HCT116 (cell line): ENCODE results near the gene SLC25A36. TPM values are rescaled to one million over a fixed set of nuclear protein-coding genes. Genes with fewer than 3 reads are reported as not detected.

Experiments
- ATAC-seq: fragments of 200-7000 bp; cut with Tn5 transposase; 2 replicates; pipeline ENCODE4 v1.9.1; 2020; ENCODE audit warnings: mild to moderate bottlenecking, moderate library complexity
- BruUV-seq: library from RNA; stranded (reverse); fragments of 400-500 nt; replicated peaks from 2 replicates; lab custom pipeline; 2021; lab: Mats Ljungman, UMichigan
- CTCF ChIA-PET: fragments of 300-600 bp; sonication (Branson Sonifier 250); formaldehyde crosslinking; loops from one replicate; lab custom pipeline; 2021; ENCODE audit warnings: antibody characterized with exemption; lab: Charles Lee
- POLR2A ChIA-PET: fragments of 300-600, 350-600 bp; sonication (Branson Sonifier 250); formaldehyde crosslinking; loops from one replicate; lab custom pipeline; 2021; ENCODE audit warnings: antibody characterized with exemption; lab: Charles Lee
- RAD21 ChIA-PET, 2 experiments: fragments of 300-600 bp; sonication (Branson Sonifier 250); formaldehyde crosslinking; loops; one replicate each; lab custom pipeline; 2023; ENCODE audit warnings: low total read pairs in 2 of 2; ENCODE audit not compliant: uncharacterized antibody in 2 of 2, unreplicated experiment in 2 of 2, low non-redundant PET in 1 of 2; lab: Charles Lee
- DNase-seq: peaks from one replicate; pipeline ENCODE4 v3.0.0-alpha.2; 2010; ENCODE audit warnings: low read depth, low spot score
- H2AFZ ChIP-seq: fragments of 200-600 bp; shearing (Covaris generic), sonication (generic); 2 replicates; pipeline ENCODE4 v1.6.1; 2017; ENCODE audit warnings: low read depth, mixed run types, mixed read lengths, antibody characterized with exemption, low read length; ENCODE audit not compliant: poor library complexity, severe bottlenecking
- H3K27ac ChIP-seq: 2 replicates; pipeline ENCODE4 v1.5.1; 2012; ENCODE audit warnings: low read depth, low read length
- H3K27me3 ChIP-seq: fragments of 200-600 bp; sonication (generic); 2 replicates; pipeline ENCODE4 v1.6.1; 2016; ENCODE audit warnings: mixed run types, low read length, mixed read lengths; ENCODE audit not compliant: insufficient read depth
- H3K36me3 ChIP-seq, 2 experiments: fragments of 200-500 bp in 1 of 2; fragments of 200-600 bp in 1 of 2; sonication (Bioruptor generic) in 1 of 2; sonication (generic) in 1 of 2; 2 replicates each; pipeline versions ENCODE4 v1.5.1 to v1.6.1; 2014 to 2016; ENCODE audit warnings: low read length in 2 of 2, inconsistent platforms in 1 of 2, mixed read lengths in 1 of 2, mixed run types in 1 of 2; ENCODE audit not compliant: insufficient read depth in 2 of 2, control insufficient read depth in 1 of 2
- H3K4me1 ChIP-seq, 2 experiments: fragments of 200-600 bp in 1 of 2; sonication (generic) in 1 of 2; 2 replicates each; pipeline versions ENCODE4 v1.5.1 to v1.6.1; 2012 to 2017; ENCODE audit warnings: low read length in 2 of 2, inconsistent platforms in 1 of 2, mild to moderate bottlenecking in 1 of 2, mixed read lengths in 1 of 2, mixed run types in 1 of 2, moderate library complexity in 1 of 2; ENCODE audit not compliant: insufficient read depth in 2 of 2, control insufficient read depth in 1 of 2
- H3K4me2 ChIP-seq: fragments of 200-600 bp; sonication (generic); 2 replicates; pipeline ENCODE4 v1.6.1; 2017; ENCODE audit warnings: mixed run types, low read length, mixed read lengths
- H3K4me3 ChIP-seq, 2 experiments: fragments of 200-600 bp in 1 of 2; sonication (generic) in 1 of 2; replicated peaks in 1 of 2; 2 replicates each; pipeline ENCODE4 v1.5.1; 2011 to 2016; ENCODE audit warnings: low read length in 2 of 2, control low read depth in 1 of 2, low read depth in 1 of 2, mild to moderate bottlenecking in 1 of 2, mixed read lengths in 1 of 2, mixed run types in 1 of 2
- H3K79me2 ChIP-seq: fragments of 200-600 bp; sonication (generic); 2 replicates; pipeline ENCODE4 v1.6.1; 2017; ENCODE audit warnings: mild to moderate bottlenecking, mixed run types, low read length, moderate library complexity, mixed read lengths; ENCODE audit not compliant: insufficient read depth
- H3K9ac ChIP-seq: fragments of 200-600 bp; sonication (generic); 2 replicates; pipeline ENCODE4 v1.6.1; 2016; ENCODE audit warnings: low read length, mixed read lengths
- H3K9me2 ChIP-seq: fragments of 200-600 bp; sonication (generic), shearing (Covaris generic); 2 replicates; pipeline ENCODE4 v1.6.1; 2017; ENCODE audit warnings: mixed run types, mild to moderate bottlenecking, moderate library complexity; ENCODE audit not compliant: insufficient read depth
- H3K9me3 ChIP-seq, 2 experiments: fragments of 200-500 bp in 1 of 2; fragments of 200-600 bp in 1 of 2; sonication (Bioruptor generic) in 1 of 2; sonication (generic) in 1 of 2; 2 replicates each; pipeline ENCODE4 v1.6.1; 2014 to 2017; ENCODE audit warnings: low read length in 2 of 2, mixed read lengths in 2 of 2, inconsistent platforms in 1 of 2, low read depth in 1 of 2, mild to moderate bottlenecking in 1 of 2, mixed run types in 1 of 2, moderate library complexity in 1 of 2; ENCODE audit not compliant: control insufficient read depth in 1 of 2, insufficient read depth in 1 of 2
- H4K20me1 ChIP-seq: fragments of 200-600 bp; sonication (generic), shearing (Covaris generic); 2 replicates; pipeline ENCODE4 v1.6.1; 2017; ENCODE audit warnings: mixed run types, mild to moderate bottlenecking, moderate library complexity; ENCODE audit not compliant: insufficient read depth
- CBX3 ChIP-seq: IDR thresholded peaks from 2 replicates; pipeline ENCODE4 v1.6.1; 2012; ENCODE audit warnings: low read depth
- CEBPB ChIP-seq: IDR thresholded peaks from 2 replicates; pipeline ENCODE4 v1.6.1; 2012; ENCODE audit warnings: low read depth
- EGR1 ChIP-seq: IDR thresholded peaks from 2 replicates; pipeline ENCODE4 v1.6.1; 2012; ENCODE audit warnings: low read depth
- ELF1 ChIP-seq: IDR thresholded peaks from 2 replicates; pipeline ENCODE4 v1.6.1; 2012; ENCODE audit warnings: low read depth, borderline replicate concordance
- EZH2 ChIP-seq: fragments of 200-600 bp; sonication (generic); IDR thresholded peaks from 2 replicates; pipeline ENCODE4 v1.6.1; 2017; ENCODE audit warnings: antibody characterized with exemption, mixed run types
- EZH2phosphoT487 ChIP-seq: fragments of 200-600 bp; IDR thresholded peaks from 2 replicates; pipeline ENCODE4 v1.6.1; 2018; ENCODE audit warnings: antibody characterized with exemption, borderline replicate concordance
- FOSL1 ChIP-seq: IDR thresholded peaks from 2 replicates; pipeline ENCODE4 v1.6.1; 2012; ENCODE audit warnings: low read depth
- JUND ChIP-seq: IDR thresholded peaks from 2 replicates; pipeline ENCODE4 v1.6.1; 2012
- MAX ChIP-seq: IDR thresholded peaks from 2 replicates; pipeline ENCODE4 v1.6.1; 2012
- POLR2A ChIP-seq: IDR thresholded peaks from 2 replicates; pipeline ENCODE4 v1.7.0; 2011; ENCODE audit warnings: borderline replicate concordance; ENCODE audit not compliant: insufficient read depth, insufficient read length; ENCODE audit errors: extremely low read depth
- POLR2AphosphoS5 ChIP-seq: IDR thresholded peaks from 2 replicates; pipeline ENCODE4 v1.6.1; 2011; ENCODE audit warnings: mild to moderate bottlenecking, low read depth, low read length, moderate library complexity
- SIN3A ChIP-seq: IDR thresholded peaks from 2 replicates; pipeline ENCODE4 v1.6.1; 2012; ENCODE audit warnings: low read depth
- SRF ChIP-seq: IDR thresholded peaks from 2 replicates; pipeline ENCODE4 v1.6.1; 2012; ENCODE audit warnings: low read depth
- TCF7L2 ChIP-seq: IDR thresholded peaks from 2 replicates; pipeline ENCODE4 v1.7.0; 2011; ENCODE audit warnings: borderline replicate concordance, inconsistent platforms; ENCODE audit not compliant: insufficient read depth, insufficient read length; ENCODE audit errors: extremely low read depth
- YY1 ChIP-seq: IDR thresholded peaks from 2 replicates; pipeline ENCODE4 v1.6.1; 2011; ENCODE audit warnings: low read length, low read depth, moderate library complexity, mild to moderate bottlenecking; ENCODE audit not compliant: insufficient replicate concordance; ENCODE audit errors: extremely low read depth
- ZBTB33 ChIP-seq: IDR thresholded peaks from 2 replicates; pipeline ENCODE4 v1.6.1; 2011; ENCODE audit warnings: mild to moderate bottlenecking, low read length, moderate library complexity; ENCODE audit not compliant: insufficient replicate concordance; ENCODE audit errors: extremely low read depth
- ZFX ChIP-seq: fragments of 450-650 bp; IDR thresholded peaks from 2 replicates; pipeline ENCODE4 v1.6.1; 2017
- ZNF274 ChIP-seq: fragments of 200-500 bp; sonication (Bioruptor generic); IDR thresholded peaks from 2 replicates; pipeline ENCODE4 v1.6.1; 2014; ENCODE audit warnings: mild to moderate bottlenecking, low read depth, low read length, inconsistent platforms
- intact Hi-C: fragments of 100-400 bp; cut with micrococcal nuclease; formaldehyde crosslinking; loops from 2 replicates; pipeline ENCODE4 v1.10.0; 2022
- total RNA-seq: library from RNA; stranded (reverse); gene quantifications from one replicate; pipeline ENCODE4 v1.2.1, GENCODE V29; 2021; ENCODE audit not compliant: unreplicated experiment

Gene SLC25A36
- total RNA-seq, 1 experiment from 2014 or later = 81.2 TPM

GRCh38 chr3:140899363-140899762 lies 42.3 kb upstream of the SLC25A36 start:
- Histone ChIP-seq H3K9ac (no peak overlapping the region), H3K4me2 (no peak overlapping the region), H3K9me3 (no peaks in the 10 kb centered on the region), H4K20me1 (no peaks in the 10 kb centered on the region), H3K79me2 (no peaks in the 10 kb centered on the region), H3K9me2 (no peaks in the 10 kb centered on the region), H2AFZ (no peak overlapping the region), H3K4me1 (no peaks in the 10 kb centered on the region), H3K27me3 (peaks cover 16% of the 10 kb centered on the region), H3K36me3 (no peaks in the 10 kb centered on the region), H3K4me3 (no peak overlapping the region), H3K27ac (no peak overlapping the region)
- ChIA-PET POLR2A (no interaction called here), CTCF (interaction anchor here (1.3 kb wide), 1 partner anchor 293 kb away, joined by 3 read pairs; no protein-coding TSS in a partner anchor), RAD21 (no interaction called here)
- BruUV-seq = no TSS peak
- intact Hi-C loops = no loop called here
- TF ChIP-seq ZNF274 (no peak), FOSL1 (no peak), ELF1 (no peak), MAX (no peak), POLR2A (no peak), ZBTB33 (no peak), ZFX (no peak), EZH2 (no peak)
- no peak for ATAC-seq
- no peak for DNase-seq

- BruUV-seq = no TSS peak
- Histone ChIP-seq H4K20me1 (no peaks in the 10 kb centered on the region), H2AFZ (no peak overlapping the region), H3K9me3 (no peaks in the 10 kb centered on the region), H3K36me3 (no peaks in the 10 kb centered on the region), H3K4me1 (no peaks in the 10 kb centered on the region), H3K4me2 (no peak overlapping the region), H3K9ac (no peak overlapping the region), H3K27ac (no peak overlapping the region), H3K27me3 (no peaks in the 10 kb centered on the region), H3K9me2 (no peaks in the 10 kb centered on the region), H3K4me3 (no peak overlapping the region), H3K79me2 (no peaks in the 10 kb centered on the region)
- intact Hi-C loops = no loop called here
- DNase-seq (no peak), ATAC-seq (no peak)
- ChIA-PET POLR2A (no interaction called here), CTCF (no interaction called here), RAD21 (no interaction called here)
- no peak for TF ChIP-seq CEBPB
- no peak for TF ChIP-seq JUND
- no peak for TF ChIP-seq MAX
- no peak for TF ChIP-seq ZBTB33
- TF ChIP-seq SIN3A = no peak
- no peak for TF ChIP-seq YY1
- TF ChIP-seq EGR1 = no peak
- no peak for TF ChIP-seq SRF
- no peak for TF ChIP-seq ELF1
- TF ChIP-seq EZH2phosphoT487 = no peak
- TF ChIP-seq CBX3 = no peak
- no peak for TF ChIP-seq TCF7L2
- no peak for TF ChIP-seq POLR2AphosphoS5
- no peak for TF ChIP-seq ZNF274
- TF ChIP-seq FOSL1 = no peak
Observed at GRCh38 chr3:140902791-140903190, 38.8 kb upstream of the SLC25A36 start.
